ENCODE measurements around the gene ZDHHC4. TPM values are rescaled to one million over a fixed set of nuclear protein-coding genes. Genes with fewer than 3 reads are reported as not detected.

Gene ZDHHC4
- total RNA-seq, 1 experiment from 2014 or later, result 96.1 TPM

GRCh38 chr7:6612819-6613218 lies 35.6 kb downstream of the ZDHHC4 start:
- ChIA-PET CTCF (interaction anchor here (0.6 kb wide), 1 partner anchor 23 kb away, joined by 4 read pairs; the partner anchor contains the start of gene INTS15), POLR2A (ENCODE audit: unreplicated experiment) (interaction anchor here (0.7 kb wide), 1 partner anchor 11 kb away, joined by 16 read pairs; no protein-coding TSS in a partner anchor)

GRCh38 chr7:6613706-6614105 lies 36.5 kb downstream of the ZDHHC4 start:
- 0 out of 2 replicates have a peak overlapping the region, but pooled peaks have one; percentile 4 for H3K4me2 ChIP-seq
- no peaks in the 10 kb centered on the region for H3K36me3 ChIP-seq (ENCODE audit: low read depth)
- POLR2A ChIA-PET (ENCODE audit: unreplicated experiment), result no interaction called here
- H3K9me2 ChIP-seq (ENCODE audit: insufficient read depth), result no peaks in the 10 kb centered on the region
- no peak overlapping the region for H3K27ac ChIP-seq
- no peaks in the 10 kb centered on the region for H3K79me2 ChIP-seq (ENCODE audit: low read depth)
- peaks cover 28% of the 10 kb centered on the region; the same call in 1 of the 2 replicates for H3F3A ChIP-seq (ENCODE audit: insufficient read depth, low read depth)
- H3K4me1 ChIP-seq (replicated peaks; ENCODE audit: insufficient read depth), result 0 out of 2 replicates have a peak, but pooled peaks cover 14% of the 10 kb centered on the region
- no peaks in the 10 kb centered on the region for H3K27me3 ChIP-seq (ENCODE audit: insufficient read depth, low read depth)
- no peak for TF ChIP-seq CTCF (conservative IDR thresholded peaks at IDR 0.05)
- no peak for TF ChIP-seq EZH2 (IDR thresholded peaks at IDR 0.05; ENCODE audit: low read depth)
- no peaks in the 10 kb centered on the region for H4K20me1 ChIP-seq (ENCODE audit: insufficient read depth)
- intact Hi-C loops (cut with micrococcal nuclease; ENCODE audit: unreplicated experiment), result no loop called here
- CTCF ChIA-PET, result no interaction called here
- no peak overlapping the region for H2AFZ ChIP-seq
- BruUV-seq (replicated peaks), result no TSS peak
- H3K9me3 ChIP-seq (ENCODE audit: insufficient read depth, low read depth), result no peaks in the 10 kb centered on the region
- H3K4me3 ChIP-seq, result no peak overlapping the region
- peak in 1 of 2 experiments; percentile 42 for DNase-seq

More at GRCh38 chr7:6612819-6613218, 35.6 kb downstream of the ZDHHC4 start:
- H3K27me3 ChIP-seq (ENCODE audit: insufficient read depth, low read depth), result no peaks in the 10 kb centered on the region
- peaks cover 28% of the 10 kb centered on the region; the same call in 1 of the 2 replicates for H3F3A ChIP-seq (ENCODE audit: insufficient read depth, low read depth)
- no peak overlapping the region for H3K4me2 ChIP-seq
- 0 out of 2 replicates have a peak, but pooled peaks cover 14% of the 10 kb centered on the region for H3K4me1 ChIP-seq (replicated peaks; ENCODE audit: insufficient read depth)
- BruUV-seq (replicated peaks), result no TSS peak
- no peak overlapping the region for H3K4me3 ChIP-seq
- no peaks in the 10 kb centered on the region for H3K9me2 ChIP-seq (ENCODE audit: insufficient read depth)
- no peak overlapping the region for H2AFZ ChIP-seq
- TF ChIP-seq CTCF (conservative IDR thresholded peaks at IDR 0.05) (no peak), EZH2 (IDR thresholded peaks at IDR 0.05; ENCODE audit: low read depth) (no peak)
- no peaks in the 10 kb centered on the region for H3K9me3 ChIP-seq (ENCODE audit: insufficient read depth, low read depth)
- no peak for DNase-seq
- H3K36me3 ChIP-seq (ENCODE audit: low read depth), result no peaks in the 10 kb centered on the region
- intact Hi-C loops (cut with micrococcal nuclease; ENCODE audit: unreplicated experiment), result no loop called here
- no peaks in the 10 kb centered on the region for H4K20me1 ChIP-seq (ENCODE audit: insufficient read depth)
- no peak overlapping the region for H3K27ac ChIP-seq
- H3K79me2 ChIP-seq (ENCODE audit: low read depth), result no peaks in the 10 kb centered on the region

- Histone ChIP-seq H3K9me3 (ENCODE audit: insufficient read depth, low read depth) (no peaks in the 10 kb centered on the region), H3K79me2 (ENCODE audit: low read depth) (no peaks in the 10 kb centered on the region), H3K27ac (no peak within 1 kb of the TSS), H3F3A (ENCODE audit: insufficient read depth, low read depth) (peaks cover 24% of the 10 kb centered on the region; the same call in 1 of the 2 replicates), H3K4me1 (replicated peaks; ENCODE audit: insufficient read depth) (0 out of 2 replicates have a peak, but pooled peaks cover 14% of the 10 kb centered on the region), H3K9me2 (ENCODE audit: insufficient read depth) (no peaks in the 10 kb centered on the region), H3K4me3 (peak within 1 kb of the TSS; percentile 83), H4K20me1 (ENCODE audit: insufficient read depth) (no peaks in the 10 kb centered on the region), H2AFZ (peak within 1 kb of the TSS; percentile 85), H3K36me3 (ENCODE audit: low read depth) (no peaks in the 10 kb centered on the region), H3K27me3 (ENCODE audit: insufficient read depth, low read depth) (no peaks in the 10 kb centered on the region), H3K4me2 (peak within 1 kb of the TSS; percentile 84)
- ChIA-PET CTCF (no interaction called here), POLR2A (ENCODE audit: unreplicated experiment) (interaction anchor here (0.6 kb wide), 2 partner anchors 41 to 396 kb away, joined by 3 to 18 read pairs; no protein-coding TSS in a partner anchor)
- no peak for DNase-seq
- TF ChIP-seq EZH2 (IDR thresholded peaks at IDR 0.05; ENCODE audit: low read depth), result no peak
- TF ChIP-seq CTCF (conservative IDR thresholded peaks at IDR 0.05), result no peak
- intact Hi-C loops (cut with micrococcal nuclease; ENCODE audit: unreplicated experiment), result no loop called here
- BruUV-seq (replicated peaks), result no TSS peak
Observed at GRCh38 chr7:6614953-6615722, 37.9 kb downstream of the ZDHHC4 start, which contains the start of gene ZNF853. TSS of gene ZNF853 (plus strand) at chr7:6615610. CDS start at chr7:6616175, 565 bp downstream.
